HG02571 (cell line): ENCODE measurements around the gene NTRK3.

Experiments
- ATAC-seq: cut with Tn5 transposase; IDR thresholded peaks from one replicate; pipeline ENCODE4 v1.9.1; 2021; ENCODE audit warnings: mild to moderate bottlenecking, moderate library complexity; ENCODE audit not compliant: unreplicated experiment

The NTRK3 gene

DNA sequence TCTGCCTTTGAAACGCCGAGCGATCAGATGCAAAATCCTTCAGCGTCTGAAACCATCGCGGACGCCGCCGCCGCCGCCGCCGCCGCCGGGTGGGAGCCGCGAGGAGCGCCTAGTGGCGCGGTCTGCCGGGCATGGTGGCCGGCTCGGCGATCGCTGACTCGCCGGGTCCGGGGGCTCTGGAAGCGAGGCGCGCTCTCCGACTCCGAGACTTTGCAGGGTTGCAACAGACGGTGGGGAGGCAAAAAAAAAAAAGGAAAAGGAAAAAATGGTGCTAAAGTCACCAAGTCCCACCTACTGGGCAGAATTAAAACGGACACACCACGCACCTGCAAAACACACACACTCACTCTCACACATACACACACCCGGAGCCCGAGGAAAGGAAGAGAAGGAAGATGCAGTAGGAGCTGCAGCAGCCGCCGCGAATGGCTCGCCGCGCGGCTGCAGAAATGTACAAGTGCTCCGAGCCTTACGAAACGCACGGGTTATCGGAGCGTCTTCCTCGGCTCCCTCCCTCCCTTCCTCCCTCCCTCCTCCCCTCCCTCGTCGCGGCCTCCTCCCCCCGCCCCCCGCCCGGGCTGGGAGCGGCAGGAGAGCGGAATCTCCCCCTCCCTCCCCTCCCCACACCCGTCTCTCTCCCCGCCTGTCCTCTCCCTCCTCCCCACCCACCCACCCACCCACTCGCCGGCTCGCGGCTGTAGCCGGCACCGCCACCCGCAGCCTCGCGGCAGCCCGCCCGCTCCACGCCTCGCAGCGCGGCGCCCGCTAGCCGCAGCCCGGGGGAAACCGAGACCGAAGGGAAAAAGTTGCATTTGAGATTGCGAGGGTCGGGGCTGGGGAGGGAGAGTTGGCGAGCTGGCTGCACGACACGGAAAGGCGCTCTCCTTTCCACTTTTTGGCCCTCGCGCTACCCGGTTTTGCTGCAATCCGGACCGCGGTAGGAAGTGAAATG is at the start of gene NTRK3:
NTRK3 (minus strand) TSS at position 461 of the 952 bp plus-strand sequence. CDS start 586 bp downstream, outside the sequence.
- no peak for ATAC-seq

DNA sequence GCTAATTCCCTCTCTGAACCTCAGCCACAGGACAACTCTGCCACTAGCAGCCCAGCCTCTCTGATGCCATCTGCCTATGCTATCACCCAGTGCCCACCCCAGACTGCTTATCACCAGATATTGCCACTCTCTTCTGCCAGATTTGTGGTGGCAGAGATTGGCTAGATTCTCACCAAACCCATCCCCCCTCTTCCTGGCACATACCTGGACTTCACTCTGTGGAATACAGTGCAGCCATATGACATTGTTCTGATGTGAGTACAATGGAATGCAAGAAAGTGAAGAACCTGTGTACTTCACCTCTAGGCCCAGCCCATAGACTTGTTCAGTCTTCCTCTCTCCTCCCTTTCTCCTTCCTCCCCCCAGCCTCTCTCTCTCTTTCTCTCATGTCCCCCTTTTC is 46.9 kb upstream of the NTRK3 start:
- no peak for ATAC-seq

DNA sequence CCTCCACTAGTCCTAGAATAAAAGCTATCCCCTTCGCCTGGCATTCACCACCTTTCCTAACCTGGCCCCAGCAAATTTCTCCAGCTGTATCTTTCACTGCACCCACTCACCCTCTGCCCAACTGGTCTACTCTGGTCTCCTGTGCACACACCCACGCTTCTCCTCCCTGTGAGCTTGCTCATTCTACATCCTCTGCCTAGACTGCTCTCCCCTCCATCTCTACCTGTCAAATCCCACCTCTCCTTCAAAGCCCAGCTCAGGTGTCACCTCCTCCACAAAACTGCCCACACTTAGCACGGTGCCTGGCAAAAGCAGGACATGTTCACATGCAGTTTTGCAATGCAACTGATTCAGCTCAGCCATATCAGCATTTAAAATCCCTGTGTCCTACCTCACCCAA is 45.8 kb upstream of the NTRK3 start:
- no peak for ATAC-seq

DNA sequence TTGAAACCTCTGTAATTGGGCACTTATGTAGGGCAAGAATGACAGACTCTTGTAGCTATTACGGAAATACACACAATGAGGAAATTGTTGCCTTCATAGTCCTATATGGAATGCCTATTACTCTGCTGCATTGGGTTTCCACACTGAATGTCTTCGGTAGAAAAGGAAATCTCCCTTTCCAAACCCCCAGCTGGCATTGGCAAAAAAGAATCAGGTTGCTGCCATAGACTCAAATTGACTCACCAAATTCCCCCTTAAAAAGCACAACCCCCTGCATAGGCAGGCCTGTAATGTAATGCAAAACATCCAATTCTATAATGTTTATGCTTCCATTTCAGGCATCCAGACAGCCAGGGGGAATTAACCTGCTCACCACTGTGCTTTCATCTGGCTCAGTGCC is 44.8 kb upstream of the NTRK3 start:
- no peak for ATAC-seq

DNA sequence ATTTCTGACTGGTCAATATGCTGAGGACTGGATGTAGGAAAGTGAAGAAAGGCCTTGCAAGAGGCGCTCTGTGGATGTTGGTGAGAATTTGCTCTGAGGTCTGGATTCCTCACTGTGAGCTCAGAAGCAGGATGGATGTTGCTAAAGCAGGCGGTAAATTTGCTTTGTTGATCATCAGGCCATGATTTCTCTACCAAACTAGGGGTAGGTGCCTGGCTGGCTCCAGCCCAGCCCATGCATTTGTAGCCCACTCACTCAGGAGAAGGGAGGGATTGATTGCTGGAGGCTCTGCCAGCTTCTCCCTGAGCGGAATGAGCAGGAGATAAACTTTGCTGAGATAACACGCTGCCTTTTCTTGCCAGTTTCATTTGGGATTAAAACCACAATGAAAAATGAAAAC is 44.3 kb upstream of the NTRK3 start:
- ATAC-seq, result no peak

DNA sequence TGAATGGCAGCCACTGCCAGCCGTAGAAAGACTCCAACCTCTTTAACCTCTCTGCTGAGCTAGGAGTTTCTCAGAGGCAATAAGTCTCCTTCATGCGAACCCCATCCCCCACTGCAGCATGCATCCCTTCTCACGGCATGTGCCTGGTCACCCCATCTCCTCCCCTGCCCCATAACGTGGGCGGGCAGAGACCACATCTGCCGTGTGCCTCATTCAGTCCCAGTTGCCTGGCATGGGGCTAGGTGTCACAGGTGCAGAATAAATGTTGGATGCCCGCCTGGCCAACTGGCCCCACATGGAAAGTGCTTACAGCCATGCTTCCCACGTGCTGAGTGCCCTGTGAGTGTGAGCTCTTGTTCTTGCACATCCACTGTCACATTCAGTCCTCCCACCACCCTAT is 43.5 kb upstream of the NTRK3 start:
- no peak for ATAC-seq

DNA sequence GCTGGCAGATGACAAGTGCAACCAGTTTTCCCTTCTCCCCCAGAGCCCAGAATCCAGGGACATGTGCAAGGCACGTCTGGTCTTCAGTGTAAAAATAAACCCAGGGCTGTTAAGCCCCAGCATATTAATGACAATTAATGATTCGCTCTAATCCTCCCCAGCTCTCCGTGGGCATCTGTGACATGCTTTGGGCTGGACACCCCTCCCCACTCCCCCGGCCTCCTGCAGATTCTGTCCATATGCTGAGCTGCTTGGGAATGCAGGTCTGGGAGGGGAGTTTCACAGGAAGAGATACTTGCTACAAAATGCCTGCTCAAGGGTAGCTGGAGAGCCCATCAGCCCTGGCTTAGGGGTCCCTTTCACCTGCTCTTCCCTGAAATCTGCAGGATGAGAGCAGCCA is 43.0 kb upstream of the NTRK3 start:
- no peak for ATAC-seq

DNA sequence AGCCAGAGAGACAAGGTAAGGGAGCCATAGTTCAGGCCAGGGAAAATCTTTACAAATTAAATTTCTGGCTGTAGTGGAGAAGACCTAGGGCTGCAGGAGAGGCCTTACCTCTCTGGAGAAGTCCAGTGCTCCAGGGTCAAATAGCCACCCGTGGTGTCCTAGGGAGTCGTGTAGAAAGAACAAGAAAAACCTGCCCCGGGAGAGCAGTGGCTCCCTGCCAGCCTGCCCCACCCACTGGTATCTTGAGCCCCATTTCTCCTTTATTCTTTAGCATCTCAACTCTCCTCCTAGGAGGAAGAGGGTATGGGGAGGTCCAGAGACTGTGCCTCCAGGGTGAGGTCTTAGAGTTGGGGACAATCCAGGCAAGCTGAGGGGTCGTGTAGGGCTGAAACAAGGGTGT is 32.1 kb upstream of the NTRK3 start:
- no peak for ATAC-seq

DNA sequence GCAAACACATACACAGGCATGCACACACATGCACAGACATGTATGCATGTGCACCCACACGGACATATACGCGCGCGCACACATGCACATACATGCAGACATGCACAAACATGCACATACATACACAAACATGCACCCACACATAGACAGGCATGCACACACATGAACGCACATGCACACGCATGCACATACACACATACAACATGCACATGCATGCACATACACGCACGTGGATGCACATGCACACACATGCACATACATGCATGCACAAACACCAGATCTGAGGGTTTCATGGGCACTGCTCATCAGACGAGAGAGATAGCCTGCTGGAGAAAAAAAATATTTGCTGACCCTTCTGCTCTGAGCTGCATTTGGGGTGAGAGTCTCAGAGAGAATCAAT is 31.7 kb upstream of the NTRK3 start:
- ATAC-seq, result no peak

DNA sequence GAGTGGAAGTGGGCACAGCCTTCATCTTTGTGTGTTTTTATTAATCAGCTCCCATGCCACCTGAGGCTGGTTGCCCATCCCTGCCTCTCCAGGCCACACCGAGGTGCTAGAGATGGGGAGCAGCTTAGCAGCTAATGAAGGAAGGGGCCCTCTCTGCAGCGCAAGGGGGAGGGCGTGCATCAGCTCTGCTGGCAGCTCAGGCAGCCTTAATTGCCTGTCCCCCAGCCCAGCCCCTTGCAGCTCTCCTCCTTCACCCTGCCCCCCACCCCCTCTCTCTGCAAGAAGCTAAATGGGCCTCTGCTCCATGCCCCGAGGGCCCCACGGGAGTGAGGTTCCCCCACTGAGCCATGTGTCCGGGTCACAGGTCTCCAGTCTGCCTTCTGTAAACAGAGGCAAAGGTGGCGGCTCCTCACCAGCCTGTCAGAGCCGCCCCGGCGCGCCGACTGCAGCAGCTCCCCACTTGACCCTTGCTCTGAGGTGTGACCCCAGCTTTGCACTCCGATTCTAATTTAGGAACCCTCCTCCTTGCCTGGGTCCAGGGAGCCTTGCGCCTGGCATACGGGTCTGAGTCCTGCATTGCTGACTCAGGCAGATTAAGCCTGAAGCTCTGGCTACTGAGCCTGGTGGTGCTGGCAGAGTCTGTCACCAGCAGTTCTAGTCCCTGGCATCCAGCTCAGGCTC is 27.9 kb upstream of the NTRK3 start:
- ATAC-seq, result no peak

DNA sequence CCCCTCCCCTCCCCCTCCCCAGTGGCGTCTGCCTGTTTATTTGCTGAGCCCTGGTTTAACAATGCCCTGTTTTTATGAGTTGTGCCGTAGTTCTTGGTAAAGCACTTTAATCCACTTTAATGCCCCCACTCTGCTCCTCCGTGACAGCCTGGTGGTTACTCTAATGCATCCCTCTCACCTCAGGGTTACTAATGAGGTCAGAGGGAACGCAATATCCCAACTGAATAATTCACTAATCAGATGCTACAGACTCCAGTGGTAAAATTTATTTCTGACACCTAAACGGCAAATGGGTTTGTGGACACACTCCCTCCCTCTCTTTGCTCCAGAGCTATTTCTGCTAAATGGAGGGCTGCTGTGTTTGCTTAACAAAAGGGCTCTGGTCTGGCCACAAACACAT is 26.1 kb upstream of the NTRK3 start:
- no peak for ATAC-seq

DNA sequence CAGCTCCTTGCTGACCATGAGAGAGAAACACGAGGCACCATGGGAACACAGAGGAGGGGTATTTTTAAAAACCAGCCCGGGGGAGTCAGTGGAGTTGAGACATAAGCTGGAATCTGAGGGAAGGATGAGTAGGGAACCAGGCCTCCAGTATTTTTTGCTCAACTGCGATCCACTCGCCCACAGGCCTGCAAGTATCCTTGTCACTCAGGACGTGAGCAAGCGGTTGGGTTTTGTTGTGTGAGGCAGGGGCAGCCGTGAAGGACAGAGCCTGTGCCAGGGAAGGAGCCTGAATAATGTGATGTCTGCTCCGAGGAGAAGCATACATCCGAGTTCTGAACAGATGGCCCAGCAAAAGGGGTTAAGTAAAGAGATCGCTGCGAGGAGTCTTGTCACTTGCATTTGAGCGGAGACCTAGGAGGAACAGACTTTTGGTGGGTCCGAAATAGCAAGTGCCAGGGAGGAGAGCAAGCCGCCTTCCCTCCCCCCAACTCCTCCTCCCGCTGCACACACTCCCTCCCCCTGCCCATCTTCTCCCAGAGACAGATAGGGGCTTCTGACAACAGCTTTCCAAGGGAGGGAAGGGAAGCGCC is 20.4 kb upstream of the NTRK3 start:
- ATAC-seq, result no peak

DNA sequence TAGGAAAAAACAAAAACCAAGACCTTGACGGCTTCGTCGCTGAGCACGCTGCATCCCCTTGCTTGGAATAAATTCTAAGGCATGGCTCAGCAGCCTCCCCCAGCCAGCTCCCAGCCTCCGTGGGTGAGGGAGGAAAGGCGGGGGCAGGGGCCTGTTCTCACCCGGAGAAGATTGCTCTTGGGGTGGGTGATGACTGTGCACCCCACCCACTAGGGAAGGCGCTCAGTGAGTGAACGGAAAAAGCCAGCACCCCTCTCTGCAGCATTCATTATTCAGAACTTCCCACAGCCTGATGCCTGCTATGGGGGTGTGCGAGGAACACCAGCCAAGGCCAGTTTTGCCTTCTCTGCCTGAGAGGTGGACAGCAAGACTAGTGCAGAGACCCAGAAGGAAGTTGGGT is 19.3 kb upstream of the NTRK3 start:
- no peak for ATAC-seq

DNA sequence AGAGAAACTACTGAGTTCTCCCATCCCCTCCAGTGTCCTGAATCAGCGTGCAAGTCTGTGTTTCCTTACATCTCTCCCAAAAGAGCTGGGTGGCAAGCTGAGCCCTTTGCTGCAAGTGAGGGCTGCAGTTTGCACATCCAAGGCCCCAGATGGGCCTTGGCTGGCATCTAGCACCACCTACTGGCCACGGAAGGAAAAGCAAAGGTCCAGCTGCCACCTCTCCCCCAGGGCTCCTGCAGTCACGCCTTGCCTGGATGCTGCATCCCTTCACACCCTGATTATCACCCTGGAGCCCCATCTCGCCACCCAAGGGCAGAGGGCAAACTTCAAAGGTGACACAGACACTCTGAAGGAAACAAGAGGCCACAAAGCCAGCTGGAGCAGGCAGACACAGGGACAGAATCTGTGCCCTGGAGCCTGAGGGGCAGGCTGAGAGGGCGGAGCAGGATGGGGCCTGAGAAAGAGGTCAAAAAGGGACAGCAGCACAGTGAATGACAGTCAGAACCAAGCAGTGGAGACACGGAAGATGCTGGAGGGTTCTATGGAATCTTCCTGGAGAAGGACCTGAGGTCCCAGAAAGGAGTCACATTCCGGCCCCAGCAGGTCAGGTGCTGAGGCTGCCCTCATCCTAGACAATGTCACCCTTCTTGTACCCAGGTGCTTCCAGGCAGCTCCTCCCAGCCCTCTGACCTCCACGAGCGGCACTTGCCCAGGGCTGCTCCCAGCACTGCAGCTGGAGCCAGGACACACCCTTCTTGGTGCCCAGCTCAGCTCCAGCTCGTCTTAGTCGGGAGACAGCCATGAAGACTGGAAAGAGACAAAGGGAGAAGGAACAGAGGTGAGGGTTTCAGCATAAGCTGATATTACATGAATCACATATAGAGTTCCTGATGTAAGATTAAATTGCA is 18.3 kb upstream of the NTRK3 start:
- ATAC-seq, result peak; percentile 71

DNA sequence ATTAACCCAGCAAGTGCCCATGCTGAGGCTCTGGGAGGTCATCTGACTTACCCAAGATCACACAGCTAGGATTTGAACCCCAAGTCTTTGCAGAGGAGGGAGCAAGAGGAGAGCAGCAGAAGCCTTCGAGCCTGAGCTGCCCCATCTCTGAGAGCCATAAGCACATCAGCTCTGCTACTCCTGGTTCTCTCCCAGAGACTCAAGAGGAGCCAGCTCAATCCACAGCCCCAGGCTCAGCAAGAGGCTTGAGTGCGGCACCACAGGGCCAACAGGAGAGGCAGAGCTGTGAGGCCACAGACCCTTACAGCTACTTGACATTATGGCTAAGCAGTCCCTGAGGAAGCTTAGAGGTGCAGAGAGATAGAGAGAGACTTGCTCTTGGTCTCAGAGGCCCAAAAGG is 15.9 kb upstream of the NTRK3 start:
- ATAC-seq, result no peak

DNA sequence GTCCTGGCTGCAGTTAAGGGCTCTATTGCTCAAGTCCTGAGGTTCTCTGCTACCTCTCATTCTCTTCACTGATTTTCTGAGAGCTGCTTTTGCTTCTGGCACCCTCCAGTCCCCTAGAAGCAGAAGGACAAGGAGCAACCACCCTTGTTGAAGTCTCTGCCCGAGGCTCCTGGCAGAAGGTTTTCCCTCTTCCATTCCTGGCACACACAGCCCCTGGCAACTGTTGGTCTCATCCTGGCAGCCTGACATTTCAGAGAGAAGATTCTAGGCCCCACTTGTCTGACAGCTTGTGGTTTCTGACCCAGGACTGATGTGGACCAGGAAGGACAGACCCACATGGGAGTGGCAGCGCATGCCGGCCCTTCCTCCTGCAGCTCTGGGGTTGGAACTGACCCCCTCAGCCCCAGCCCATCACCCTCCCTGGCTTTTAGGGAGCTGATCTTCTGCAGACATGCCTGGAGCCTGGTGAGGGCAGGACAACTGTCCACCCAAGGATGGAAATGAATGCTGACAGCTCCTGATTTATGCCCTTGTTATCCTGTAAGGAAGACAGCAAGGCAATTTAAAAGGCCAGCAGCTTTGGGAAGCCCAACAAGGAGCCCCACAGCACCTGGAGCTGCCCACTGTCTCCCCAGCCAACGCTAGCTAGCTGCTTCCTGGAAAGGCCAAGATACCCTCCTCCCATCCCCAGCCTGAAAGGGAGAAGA is 13.0 kb upstream of the NTRK3 start:
- no peak for ATAC-seq

DNA sequence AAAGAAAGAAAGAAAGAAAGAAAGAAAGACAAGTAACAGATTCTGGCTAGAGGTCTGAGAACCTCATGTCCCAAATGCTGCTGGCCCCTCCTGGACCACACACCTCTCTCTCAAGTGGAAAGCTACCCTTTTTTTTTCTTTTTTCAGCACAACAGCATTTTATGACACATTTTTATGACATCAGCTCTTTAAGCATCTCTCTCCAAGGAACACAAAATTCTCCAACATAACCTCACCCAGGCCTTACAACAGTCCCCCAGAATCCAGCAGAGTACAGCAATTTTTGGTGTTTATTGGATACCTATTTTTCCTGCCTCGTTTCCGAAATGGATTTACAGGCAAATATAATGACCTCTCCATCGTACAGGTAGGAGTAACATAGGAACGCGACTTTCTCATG is 11.2 kb upstream of the NTRK3 start:
- ATAC-seq, result no peak

DNA sequence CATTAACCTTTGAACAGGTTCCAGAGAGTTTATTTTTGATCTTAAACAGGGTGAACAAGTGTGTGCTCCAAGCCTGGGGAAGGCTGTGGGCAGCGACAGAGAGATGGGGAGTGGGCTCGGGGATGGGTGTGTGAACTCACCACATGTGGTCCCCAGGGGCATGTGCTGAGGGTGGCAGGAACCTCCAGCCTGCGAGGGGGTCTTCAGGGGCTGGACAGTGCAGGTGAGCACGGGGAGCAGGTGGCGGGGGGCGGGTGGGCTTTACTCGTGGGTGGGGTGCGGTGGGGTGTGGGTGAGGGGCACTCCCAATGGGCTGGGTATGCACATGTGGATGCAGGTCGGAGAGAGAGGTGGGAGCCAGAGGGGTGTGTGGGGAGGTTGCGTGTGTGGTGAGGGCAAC is 9.6 kb upstream of the NTRK3 start:
- no peak for ATAC-seq

DNA sequence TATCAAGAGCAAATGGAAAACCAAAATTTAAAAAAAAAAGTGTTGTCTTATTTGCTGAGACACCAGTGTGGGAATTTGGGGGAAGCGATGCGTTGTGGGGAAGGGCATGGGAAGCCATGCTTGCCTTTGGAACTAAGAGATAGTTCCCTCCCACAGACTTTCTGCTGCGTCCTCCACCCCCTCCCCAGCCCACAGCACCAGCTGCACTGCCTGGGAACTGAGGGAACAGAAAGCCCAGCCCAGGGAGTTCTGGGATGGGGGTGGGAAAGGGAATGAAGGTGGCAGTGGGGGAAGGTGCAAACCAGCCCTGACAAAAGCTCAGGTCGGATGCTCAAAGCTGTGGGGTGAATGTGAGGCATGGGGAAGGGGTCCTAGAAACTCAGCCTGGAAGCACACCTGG is 8.1 kb upstream of the NTRK3 start:
- no peak for ATAC-seq

DNA sequence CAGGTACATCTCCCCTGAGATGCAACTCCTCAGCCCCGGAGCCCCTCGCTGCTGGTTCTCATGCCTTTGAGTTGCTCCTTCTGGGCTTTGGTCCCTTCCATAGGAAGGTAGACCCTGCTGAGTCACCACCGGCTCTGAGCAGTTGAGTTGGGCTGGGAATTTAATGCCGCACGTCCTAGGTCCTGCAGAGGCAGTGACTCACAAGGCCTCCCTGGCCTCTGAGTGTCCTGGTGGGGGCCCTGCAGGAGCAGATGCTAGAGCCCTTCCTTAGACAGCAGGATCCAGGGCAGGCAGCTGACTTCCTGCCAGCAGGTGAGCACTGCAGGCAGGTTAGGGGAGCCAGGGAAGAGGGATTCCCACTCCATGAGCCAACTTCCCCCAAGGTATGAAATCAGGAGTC is 5.5 kb upstream of the NTRK3 start:
- ATAC-seq, result no peak
